Effector memory CD4-positive, alpha-beta T cell (primary cell): ENCODE results near the gene NAV2.

Experiments
- DNase-seq, 3 donors: peaks; one replicate each; pipeline ENCODE4 v3.0.0-alpha.2; 2020
- H3K27ac ChIP-seq: 2 replicates; pipeline ENCODE4 v1.7.0; 2013; ENCODE audit warnings: mild to moderate bottlenecking, low read length, moderate library complexity; ENCODE audit not compliant: insufficient read depth, poor library complexity, severe bottlenecking
- H3K27me3 ChIP-seq: replicated peaks from 2 replicates; pipeline ENCODE4 v1.7.0; 2013; ENCODE audit warnings: mild to moderate bottlenecking, low read length; ENCODE audit not compliant: insufficient read depth, control insufficient read depth, poor library complexity, severe bottlenecking
- H3K36me3 ChIP-seq: 2 replicates; pipeline ENCODE4 v1.7.0; 2013; ENCODE audit warnings: mild to moderate bottlenecking, low read length, moderate library complexity; ENCODE audit not compliant: control insufficient read depth, insufficient read depth
- H3K4me1 ChIP-seq: 2 replicates; pipeline ENCODE4 v1.7.0; 2013; ENCODE audit warnings: low read length, mild to moderate bottlenecking; ENCODE audit not compliant: control insufficient read depth, insufficient read depth, poor library complexity, severe bottlenecking
- H3K4me3 ChIP-seq: 2 replicates; pipeline ENCODE4 v1.7.0; 2013; ENCODE audit warnings: low read length, low read depth, mild to moderate bottlenecking; ENCODE audit not compliant: insufficient read depth, poor library complexity, severe bottlenecking
- H3K9me3 ChIP-seq: 2 replicates; pipeline ENCODE4 v1.7.0; 2013; ENCODE audit warnings: mild to moderate bottlenecking, low read length, moderate library complexity; ENCODE audit not compliant: control insufficient read depth

NAV2 gene

GRCh38 chr11:19689281-19690000 lies 23.2 kb upstream of the NAV2 start:
- no peak overlapping the region for H3K27ac ChIP-seq
- no peak overlapping the region for H3K4me3 ChIP-seq
- DNase-seq: no peak
- no peaks in the 10 kb centered on the region for H3K27me3 ChIP-seq
- no peaks in the 10 kb centered on the region for H3K9me3 ChIP-seq
- H3K4me1 ChIP-seq: no peaks in the 10 kb centered on the region
- H3K36me3 ChIP-seq: no peaks in the 10 kb centered on the region

GRCh38 chr11:19690885-19691284 lies 21.8 kb upstream of the NAV2 start:
- DNase-seq: no peak
- Histone ChIP-seq H3K36me3 (no peaks in the 10 kb centered on the region), H3K27me3 (no peaks in the 10 kb centered on the region), H3K27ac (no peak overlapping the region), H3K9me3 (no peaks in the 10 kb centered on the region), H3K4me3 (no peak overlapping the region), H3K4me1 (no peaks in the 10 kb centered on the region)

GRCh38 chr11:19691815-19692500 lies 20.7 kb upstream of the NAV2 start:
- Histone ChIP-seq H3K27me3 (no peaks in the 10 kb centered on the region), H3K9me3 (no peaks in the 10 kb centered on the region), H3K4me1 (no peaks in the 10 kb centered on the region), H3K36me3 (no peaks in the 10 kb centered on the region), H3K4me3 (no peak overlapping the region), H3K27ac (no peak overlapping the region)
- no peak for DNase-seq

- H3K27ac ChIP-seq: no peak overlapping the region
Observed at GRCh38 chr11:19693146-19693545, 19.5 kb upstream of the NAV2 start.

GRCh38 chr11:19694796-19695345 lies 17.8 kb upstream of the NAV2 start:
- Histone ChIP-seq H3K27ac (no peak overlapping the region), H3K4me3 (no peak overlapping the region), H3K4me1 (no peaks in the 10 kb centered on the region), H3K27me3 (no peaks in the 10 kb centered on the region), H3K9me3 (no peaks in the 10 kb centered on the region), H3K36me3 (no peaks in the 10 kb centered on the region)
- DNase-seq: no peak

More at GRCh38 chr11:19693146-19693545, 19.5 kb upstream of the NAV2 start:
- Histone ChIP-seq H3K27me3 (no peaks in the 10 kb centered on the region), H3K9me3 (no peaks in the 10 kb centered on the region), H3K36me3 (no peaks in the 10 kb centered on the region), H3K4me1 (no peaks in the 10 kb centered on the region), H3K4me3 (no peak overlapping the region)
- DNase-seq: no peak

GRCh38 chr11:19696073-19696472 lies 16.6 kb upstream of the NAV2 start:
- DNase-seq: no peak

GRCh38 chr11:19696904-19697303 lies 15.7 kb upstream of the NAV2 start:
- no peak for DNase-seq
- Histone ChIP-seq H3K9me3 (no peaks in the 10 kb centered on the region), H3K27me3 (no peaks in the 10 kb centered on the region), H3K27ac (no peak overlapping the region), H3K4me3 (no peak overlapping the region), H3K4me1 (no peaks in the 10 kb centered on the region), H3K36me3 (no peaks in the 10 kb centered on the region)

More at GRCh38 chr11:19696073-19696472, 16.6 kb upstream of the NAV2 start:
- Histone ChIP-seq H3K36me3 (no peaks in the 10 kb centered on the region), H3K27me3 (no peaks in the 10 kb centered on the region), H3K4me1 (no peaks in the 10 kb centered on the region), H3K4me3 (no peak overlapping the region), H3K27ac (no peak overlapping the region), H3K9me3 (no peaks in the 10 kb centered on the region)

- H3K36me3 ChIP-seq: no peaks in the 10 kb centered on the region
- H3K27me3 ChIP-seq: no peaks in the 10 kb centered on the region
- DNase-seq: no peak
- H3K4me3 ChIP-seq: no peak overlapping the region
- no peaks in the 10 kb centered on the region for H3K9me3 ChIP-seq
- H3K4me1 ChIP-seq: no peaks in the 10 kb centered on the region
- no peak overlapping the region for H3K27ac ChIP-seq
Observed at GRCh38 chr11:19697721-19698121, 14.9 kb upstream of the NAV2 start.

GRCh38 chr11:19698493-19699292 lies 13.9 kb upstream of the NAV2 start:
- H3K4me1 ChIP-seq: no peaks in the 10 kb centered on the region
- H3K27ac ChIP-seq: no peak overlapping the region
- no peaks in the 10 kb centered on the region for H3K36me3 ChIP-seq
- no peaks in the 10 kb centered on the region for H3K9me3 ChIP-seq
- no peak overlapping the region for H3K4me3 ChIP-seq
- no peaks in the 10 kb centered on the region for H3K27me3 ChIP-seq
- no peak for DNase-seq
